WTC11 (cell line): ENCODE data around the gene STON2. TPM values are rescaled to one million over a fixed set of nuclear protein-coding genes. Genes with fewer than 3 reads are reported as not detected.
A peak's percentile ranks its signal among the peaks of the same experiment; 100 is the strongest.

ENCODE experiments used
- ATAC-seq: fragments of 200-7000 bp; cut with Tn5 transposase; 2 replicates; pipeline ENCODE4 v1.10.0; 2021; ENCODE audit warnings: mild to moderate bottlenecking, moderate library complexity
- CTCF ChIA-PET: fragments of 300-600 bp; sonication (Branson Sonifier 250); formaldehyde crosslinking; loops from one replicate; lab custom pipeline; 2021; ENCODE audit warnings: antibody characterized with exemption; lab: Charles Lee
- POLR2A ChIA-PET: fragments of 350-600 bp; sonication (Branson Sonifier 250); formaldehyde crosslinking; loops from one replicate; lab custom pipeline; 2021; ENCODE audit warnings: antibody characterized with exemption; lab: Charles Lee
- DNase-seq: peaks from one replicate; pipeline ENCODE4 v3.0.0; 2021; ENCODE audit warnings: low spot score
- H3K27ac Mint-ChIP-seq: 2 replicates; pipeline ENCODE4 v1.8.0; 2021; ENCODE audit warnings: mixed read lengths
- H3K27me3 Mint-ChIP-seq: 2 replicates; pipeline ENCODE4 v1.8.0; 2021; ENCODE audit warnings: low read depth, mild to moderate bottlenecking, moderate library complexity, mixed read lengths
- H3K36me3 Mint-ChIP-seq: 2 replicates; pipeline ENCODE4 v1.8.0; 2021; ENCODE audit warnings: mixed read lengths
- H3K4me1 Mint-ChIP-seq: 2 replicates; pipeline ENCODE4 v1.8.0; 2022; ENCODE audit warnings: mixed read lengths
- H3K4me3 Mint-ChIP-seq: 2 replicates; pipeline ENCODE4 v1.8.0; 2021; ENCODE audit warnings: mild to moderate bottlenecking, moderate library complexity, mixed read lengths
- H3K9me3 Mint-ChIP-seq: 2 replicates; pipeline ENCODE4 v1.8.0; 2021; ENCODE audit warnings: mixed read lengths
- ESRRA ChIP-seq: sonication (generic); formaldehyde crosslinking; IDR thresholded peaks from 2 replicates; pipeline ENCODE4 v1.8.1; 2022; ENCODE audit warnings: mild to moderate bottlenecking, missing genetic modification reagents, borderline replicate concordance
- FOXJ3 ChIP-seq: sonication (generic); formaldehyde crosslinking; IDR thresholded peaks from 2 replicates; pipeline ENCODE4 v1.9.0; 2021; ENCODE audit warnings: missing genetic modification reagents, mild to moderate bottlenecking, borderline replicate concordance
- GABPB1 ChIP-seq: sonication (generic); formaldehyde crosslinking; IDR thresholded peaks from 2 replicates; pipeline ENCODE4 v1.8.1; 2023; ENCODE audit warnings: mild to moderate bottlenecking, missing genetic modification reagents
- HMGA2 ChIP-seq: fragments of 250-450 bp; sonication (Bioruptor Pico); IDR thresholded peaks from 2 replicates; pipeline ENCODE4 v1.4.0; 2021; ENCODE audit warnings: mild to moderate bottlenecking, moderate library complexity
- IRF2 ChIP-seq: sonication (generic); formaldehyde crosslinking; IDR thresholded peaks from 2 replicates; pipeline ENCODE4 v1.8.0; 2022; ENCODE audit warnings: low read depth, missing genetic modification reagents, borderline replicate concordance
- TP53 ChIP-seq: sonication (generic); formaldehyde crosslinking; IDR thresholded peaks from 2 replicates; pipeline ENCODE4 v1.8.1; 2023; ENCODE audit warnings: mild to moderate bottlenecking, missing genetic modification reagents
- ZNF121 ChIP-seq: sonication (generic); formaldehyde crosslinking; IDR thresholded peaks from 2 replicates; pipeline ENCODE4 v1.8.0; 2023; ENCODE audit warnings: missing genetic modification reagents
- ZNF671 ChIP-seq: fragments of 250-450 bp; sonication (Bioruptor Pico); IDR thresholded peaks from 2 replicates; pipeline ENCODE4 v1.8.0; 2021; ENCODE audit warnings: mild to moderate bottlenecking
- total RNA-seq: library from RNA; stranded (reverse); gene quantifications from 3 replicates; pipeline ENCODE4 v1.2.3, GENCODE V29; 2021
- TF ChIP-seq, protein P1 (sequence below): fragments of 250-450 bp; sonication (Bioruptor Pico); IDR thresholded peaks from 2 replicates; pipeline ENCODE4 v1.9.0; 2021; ENCODE audit warnings: mild to moderate bottlenecking, borderline replicate concordance
- TF ChIP-seq, protein P2 (sequence below): fragments of 250-450 bp; sonication (Bioruptor Pico); IDR thresholded peaks from 2 replicates; pipeline ENCODE4 v1.8.0; 2021; ENCODE audit warnings: mild to moderate bottlenecking
- TF ChIP-seq, protein P3 (sequence below): sonication (generic); formaldehyde crosslinking; IDR thresholded peaks from 2 replicates; pipeline ENCODE4 v1.8.0; 2023; ENCODE audit warnings: missing genetic modification reagents
- TF ChIP-seq, protein P4 (sequence below): sonication (generic); formaldehyde crosslinking; IDR thresholded peaks from 2 replicates; pipeline ENCODE4 v1.8.1; 2023; ENCODE audit warnings: mild to moderate bottlenecking, missing genetic modification reagents, moderate library complexity
- TF ChIP-seq, protein P5 (sequence below): sonication (generic); formaldehyde crosslinking; IDR thresholded peaks from 2 replicates; pipeline ENCODE4 v1.8.0; 2022; ENCODE audit warnings: mild to moderate bottlenecking, missing genetic modification reagents
- TF ChIP-seq, protein P6 (sequence below): sonication (generic); formaldehyde crosslinking; IDR thresholded peaks from 2 replicates; pipeline ENCODE4 v1.8.0; 2022; ENCODE audit warnings: mild to moderate bottlenecking, missing genetic modification reagents
- TF ChIP-seq, protein P7 (sequence below): fragments of 200-600 bp; IDR thresholded peaks from 2 replicates; pipeline ENCODE4 v1.8.0; 2022; ENCODE audit warnings: antibody characterized with exemption
- TF ChIP-seq, protein P8 (sequence below): sonication (generic); formaldehyde crosslinking; IDR thresholded peaks from 2 replicates; pipeline ENCODE4 v1.8.1; 2022; ENCODE audit warnings: missing genetic modification reagents, borderline replicate concordance

Gene STON2
- total RNA-seq, 1 experiment from 2014 or later = 69.2 TPM

DNA sequence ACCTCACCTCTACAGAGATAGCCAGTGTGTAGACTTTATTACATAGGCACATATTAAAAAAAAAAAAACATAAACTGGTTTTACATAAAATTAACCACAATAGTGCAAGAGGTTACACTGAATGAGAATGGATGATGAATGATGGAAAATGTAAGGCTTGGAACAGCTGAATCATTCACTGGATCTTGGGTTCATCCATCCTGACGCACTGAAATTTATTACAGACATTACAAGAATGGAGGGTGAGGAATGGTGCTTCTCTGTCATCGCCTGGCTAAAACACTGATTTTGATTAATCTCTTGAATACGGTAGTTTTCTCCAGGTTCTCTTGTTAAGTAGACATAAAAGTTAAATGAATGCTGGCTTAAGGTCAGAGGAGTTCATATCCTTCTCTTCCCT, 139.4 kb downstream of the STON2 start:
- Mint-ChIP-seq H3K27me3 (no peaks in the 10 kb centered on the region), H3K4me1 (peaks cover 44% of the 10 kb centered on the region), H3K36me3 (peaks cover 12% of the 10 kb centered on the region), H3K27ac (no peak overlapping the region), H3K4me3 (no peak overlapping the region), H3K9me3 (no peaks in the 10 kb centered on the region; the same call in 1 of the 2 replicates)
- ChIA-PET POLR2A (no interaction called here), CTCF (no interaction called here)
- no peak for DNase-seq
- no peak for ATAC-seq
- no peak for TF ChIP-seq FOXJ3 (CRISPR knock-in tag)
- TF ChIP-seq, protein P1, sequence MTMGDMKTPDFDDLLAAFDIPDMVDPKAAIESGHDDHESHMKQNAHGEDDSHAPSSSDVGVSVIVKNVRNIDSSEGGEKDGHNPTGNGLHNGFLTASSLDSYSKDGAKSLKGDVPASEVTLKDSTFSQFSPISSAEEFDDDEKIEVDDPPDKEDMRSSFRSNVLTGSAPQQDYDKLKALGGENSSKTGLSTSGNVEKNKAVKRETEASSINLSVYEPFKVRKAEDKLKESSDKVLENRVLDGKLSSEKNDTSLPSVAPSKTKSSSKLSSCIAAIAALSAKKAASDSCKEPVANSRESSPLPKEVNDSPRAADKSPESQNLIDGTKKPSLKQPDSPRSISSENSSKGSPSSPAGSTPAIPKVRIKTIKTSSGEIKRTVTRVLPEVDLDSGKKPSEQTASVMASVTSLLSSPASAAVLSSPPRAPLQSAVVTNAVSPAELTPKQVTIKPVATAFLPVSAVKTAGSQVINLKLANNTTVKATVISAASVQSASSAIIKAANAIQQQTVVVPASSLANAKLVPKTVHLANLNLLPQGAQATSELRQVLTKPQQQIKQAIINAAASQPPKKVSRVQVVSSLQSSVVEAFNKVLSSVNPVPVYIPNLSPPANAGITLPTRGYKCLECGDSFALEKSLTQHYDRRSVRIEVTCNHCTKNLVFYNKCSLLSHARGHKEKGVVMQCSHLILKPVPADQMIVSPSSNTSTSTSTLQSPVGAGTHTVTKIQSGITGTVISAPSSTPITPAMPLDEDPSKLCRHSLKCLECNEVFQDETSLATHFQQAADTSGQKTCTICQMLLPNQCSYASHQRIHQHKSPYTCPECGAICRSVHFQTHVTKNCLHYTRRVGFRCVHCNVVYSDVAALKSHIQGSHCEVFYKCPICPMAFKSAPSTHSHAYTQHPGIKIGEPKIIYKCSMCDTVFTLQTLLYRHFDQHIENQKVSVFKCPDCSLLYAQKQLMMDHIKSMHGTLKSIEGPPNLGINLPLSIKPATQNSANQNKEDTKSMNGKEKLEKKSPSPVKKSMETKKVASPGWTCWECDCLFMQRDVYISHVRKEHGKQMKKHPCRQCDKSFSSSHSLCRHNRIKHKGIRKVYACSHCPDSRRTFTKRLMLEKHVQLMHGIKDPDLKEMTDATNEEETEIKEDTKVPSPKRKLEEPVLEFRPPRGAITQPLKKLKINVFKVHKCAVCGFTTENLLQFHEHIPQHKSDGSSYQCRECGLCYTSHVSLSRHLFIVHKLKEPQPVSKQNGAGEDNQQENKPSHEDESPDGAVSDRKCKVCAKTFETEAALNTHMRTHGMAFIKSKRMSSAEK (CRISPR knock-in tag) = no peak
- TF ChIP-seq ESRRA (CRISPR knock-in tag) = no peak
- TF ChIP-seq, protein P2, sequence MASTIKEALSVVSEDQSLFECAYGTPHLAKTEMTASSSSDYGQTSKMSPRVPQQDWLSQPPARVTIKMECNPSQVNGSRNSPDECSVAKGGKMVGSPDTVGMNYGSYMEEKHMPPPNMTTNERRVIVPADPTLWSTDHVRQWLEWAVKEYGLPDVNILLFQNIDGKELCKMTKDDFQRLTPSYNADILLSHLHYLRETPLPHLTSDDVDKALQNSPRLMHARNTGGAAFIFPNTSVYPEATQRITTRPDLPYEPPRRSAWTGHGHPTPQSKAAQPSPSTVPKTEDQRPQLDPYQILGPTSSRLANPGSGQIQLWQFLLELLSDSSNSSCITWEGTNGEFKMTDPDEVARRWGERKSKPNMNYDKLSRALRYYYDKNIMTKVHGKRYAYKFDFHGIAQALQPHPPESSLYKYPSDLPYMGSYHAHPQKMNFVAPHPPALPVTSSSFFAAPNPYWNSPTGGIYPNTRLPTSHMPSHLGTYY = no peak
- TF ChIP-seq, protein P3, sequence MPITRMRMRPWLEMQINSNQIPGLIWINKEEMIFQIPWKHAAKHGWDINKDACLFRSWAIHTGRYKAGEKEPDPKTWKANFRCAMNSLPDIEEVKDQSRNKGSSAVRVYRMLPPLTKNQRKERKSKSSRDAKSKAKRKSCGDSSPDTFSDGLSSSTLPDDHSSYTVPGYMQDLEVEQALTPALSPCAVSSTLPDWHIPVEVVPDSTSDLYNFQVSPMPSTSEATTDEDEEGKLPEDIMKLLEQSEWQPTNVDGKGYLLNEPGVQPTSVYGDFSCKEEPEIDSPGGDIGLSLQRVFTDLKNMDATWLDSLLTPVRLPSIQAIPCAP (CRISPR knock-in tag) = no peak
- no peak for TF ChIP-seq GABPB1 (CRISPR knock-in tag)
- TF ChIP-seq, protein P4, sequence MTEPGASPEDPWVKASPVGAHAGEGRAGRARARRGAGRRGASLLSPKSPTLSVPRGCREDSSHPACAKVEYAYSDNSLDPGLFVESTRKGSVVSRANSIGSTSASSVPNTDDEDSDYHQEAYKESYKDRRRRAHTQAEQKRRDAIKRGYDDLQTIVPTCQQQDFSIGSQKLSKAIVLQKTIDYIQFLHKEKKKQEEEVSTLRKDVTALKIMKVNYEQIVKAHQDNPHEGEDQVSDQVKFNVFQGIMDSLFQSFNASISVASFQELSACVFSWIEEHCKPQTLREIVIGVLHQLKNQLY (CRISPR knock-in tag) = no peak
- TF ChIP-seq TP53 (CRISPR knock-in tag) = no peak
- TF ChIP-seq ZNF671 (CRISPR knock-in tag) = no peak
- TF ChIP-seq, protein P5, sequence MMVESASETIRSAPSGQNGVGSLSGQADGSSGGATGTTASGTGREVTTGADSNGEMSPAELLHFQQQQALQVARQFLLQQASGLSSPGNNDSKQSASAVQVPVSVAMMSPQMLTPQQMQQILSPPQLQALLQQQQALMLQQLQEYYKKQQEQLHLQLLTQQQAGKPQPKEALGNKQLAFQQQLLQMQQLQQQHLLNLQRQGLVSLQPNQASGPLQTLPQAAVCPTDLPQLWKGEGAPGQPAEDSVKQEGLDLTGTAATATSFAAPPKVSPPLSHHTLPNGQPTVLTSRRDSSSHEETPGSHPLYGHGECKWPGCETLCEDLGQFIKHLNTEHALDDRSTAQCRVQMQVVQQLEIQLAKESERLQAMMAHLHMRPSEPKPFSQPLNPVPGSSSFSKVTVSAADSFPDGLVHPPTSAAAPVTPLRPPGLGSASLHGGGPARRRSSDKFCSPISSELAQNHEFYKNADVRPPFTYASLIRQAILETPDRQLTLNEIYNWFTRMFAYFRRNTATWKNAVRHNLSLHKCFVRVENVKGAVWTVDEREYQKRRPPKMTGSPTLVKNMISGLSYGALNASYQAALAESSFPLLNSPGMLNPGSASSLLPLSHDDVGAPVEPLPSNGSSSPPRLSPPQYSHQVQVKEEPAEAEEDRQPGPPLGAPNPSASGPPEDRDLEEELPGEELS = no peak
- TF ChIP-seq HMGA2 = no peak
- TF ChIP-seq, protein P6, sequence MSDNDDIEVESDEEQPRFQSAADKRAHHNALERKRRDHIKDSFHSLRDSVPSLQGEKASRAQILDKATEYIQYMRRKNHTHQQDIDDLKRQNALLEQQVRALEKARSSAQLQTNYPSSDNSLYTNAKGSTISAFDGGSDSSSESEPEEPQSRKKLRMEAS = no peak

DNA sequence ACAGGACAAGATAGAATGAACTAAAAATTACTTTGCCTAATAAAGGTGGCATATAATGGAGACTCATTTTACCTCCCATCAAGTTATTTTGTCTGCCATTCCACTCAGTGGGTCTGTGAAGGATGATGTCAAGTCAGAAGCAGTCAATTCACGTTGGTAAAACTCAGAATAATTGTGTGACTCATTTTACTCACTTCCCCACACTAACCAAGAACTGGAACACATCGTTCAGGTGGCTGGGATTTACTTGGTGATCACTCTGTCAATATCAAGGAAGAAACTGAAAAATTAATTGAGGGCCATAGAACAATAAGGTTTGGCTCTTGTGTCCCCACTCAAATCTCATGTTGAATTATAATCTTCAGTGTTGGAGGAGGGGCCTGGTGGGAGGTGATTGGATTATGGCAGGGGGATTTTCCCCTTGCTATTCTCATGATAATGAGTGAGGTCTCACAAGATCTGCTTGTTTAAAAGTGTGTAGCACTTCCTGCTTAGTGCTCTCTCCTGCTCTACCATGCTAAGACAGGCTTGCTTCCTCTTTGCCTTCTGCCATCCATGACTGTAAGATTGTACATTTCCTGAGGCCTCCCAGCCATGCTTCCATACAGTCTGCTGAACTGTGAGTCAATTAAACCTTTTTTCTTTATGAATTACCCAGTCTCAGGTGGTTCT, 143.7 kb downstream of the STON2 start:
- H3K4me1 Mint-ChIP-seq = peaks cover 17% of the 10 kb centered on the region
- no peaks in the 10 kb centered on the region for H3K27me3 Mint-ChIP-seq
- H3K9me3 Mint-ChIP-seq = no peaks in the 10 kb centered on the region; the same call in 1 of the 2 replicates
- TF ChIP-seq ZNF121 (no peak), IRF2 (CRISPR knock-in tag) (no peak), TP53 (CRISPR knock-in tag) (no peak)
- TF ChIP-seq, protein P7, sequence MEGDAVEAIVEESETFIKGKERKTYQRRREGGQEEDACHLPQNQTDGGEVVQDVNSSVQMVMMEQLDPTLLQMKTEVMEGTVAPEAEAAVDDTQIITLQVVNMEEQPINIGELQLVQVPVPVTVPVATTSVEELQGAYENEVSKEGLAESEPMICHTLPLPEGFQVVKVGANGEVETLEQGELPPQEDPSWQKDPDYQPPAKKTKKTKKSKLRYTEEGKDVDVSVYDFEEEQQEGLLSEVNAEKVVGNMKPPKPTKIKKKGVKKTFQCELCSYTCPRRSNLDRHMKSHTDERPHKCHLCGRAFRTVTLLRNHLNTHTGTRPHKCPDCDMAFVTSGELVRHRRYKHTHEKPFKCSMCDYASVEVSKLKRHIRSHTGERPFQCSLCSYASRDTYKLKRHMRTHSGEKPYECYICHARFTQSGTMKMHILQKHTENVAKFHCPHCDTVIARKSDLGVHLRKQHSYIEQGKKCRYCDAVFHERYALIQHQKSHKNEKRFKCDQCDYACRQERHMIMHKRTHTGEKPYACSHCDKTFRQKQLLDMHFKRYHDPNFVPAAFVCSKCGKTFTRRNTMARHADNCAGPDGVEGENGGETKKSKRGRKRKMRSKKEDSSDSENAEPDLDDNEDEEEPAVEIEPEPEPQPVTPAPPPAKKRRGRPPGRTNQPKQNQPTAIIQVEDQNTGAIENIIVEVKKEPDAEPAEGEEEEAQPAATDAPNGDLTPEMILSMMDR = no peak
- TF ChIP-seq, protein P8, sequence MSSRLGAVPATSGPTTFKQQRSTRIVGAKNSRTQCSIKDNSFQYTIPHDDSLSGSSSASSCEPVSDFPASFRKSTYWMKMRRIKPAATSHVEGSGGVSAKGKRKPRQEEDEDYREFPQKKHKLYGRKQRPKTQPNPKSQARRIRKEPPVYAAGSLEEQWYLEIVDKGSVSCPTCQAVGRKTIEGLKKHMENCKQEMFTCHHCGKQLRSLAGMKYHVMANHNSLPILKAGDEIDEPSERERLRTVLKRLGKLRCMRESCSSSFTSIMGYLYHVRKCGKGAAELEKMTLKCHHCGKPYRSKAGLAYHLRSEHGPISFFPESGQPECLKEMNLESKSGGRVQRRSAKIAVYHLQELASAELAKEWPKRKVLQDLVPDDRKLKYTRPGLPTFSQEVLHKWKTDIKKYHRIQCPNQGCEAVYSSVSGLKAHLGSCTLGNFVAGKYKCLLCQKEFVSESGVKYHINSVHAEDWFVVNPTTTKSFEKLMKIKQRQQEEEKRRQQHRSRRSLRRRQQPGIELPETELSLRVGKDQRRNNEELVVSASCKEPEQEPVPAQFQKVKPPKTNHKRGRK (CRISPR knock-in tag) = no peak
- TF ChIP-seq, all 79 proteins: peak for 0
- Mint-ChIP-seq H3K36me3 (peaks cover 12% of the 10 kb centered on the region; the same call in 1 of the 2 replicates), H3K27ac (peak overlapping the region; percentile 71), H3K4me3 (no peak overlapping the region)
- POLR2A ChIA-PET = no interaction called here
- no peak for DNase-seq
- CTCF ChIA-PET = no interaction called here
- ATAC-seq = peak; percentile 34
